Endothelial cell of umbilical vein (primary cell): ENCODE measurements around the gene TULP4. TPM values are rescaled to one million over a fixed set of nuclear protein-coding genes. Genes with fewer than 3 reads are reported as not detected.

Source experiments
- BruUV-seq: library from RNA; stranded (reverse); fragments of 400-500 nt; replicated peaks from 2 replicates; lab custom pipeline; 2021; lab: Mats Ljungman, UMichigan
- CTCF ChIA-PET: fragments of 300-600, 350-600 bp; sonication (Branson Sonifier 250); formaldehyde crosslinking; loops from one replicate; lab custom pipeline; 2021; ENCODE audit warnings: antibody characterized with exemption, inconsistent platforms; lab: Charles Lee
- POLR2A ChIA-PET: fragments of 300-600, 350-600 bp; sonication (Branson Sonifier 250); formaldehyde crosslinking; loops from one replicate; lab custom pipeline; 2021; ENCODE audit warnings: antibody characterized with exemption, inconsistent platforms; lab: Charles Lee
- DNase-seq: peaks from one replicate; pipeline ENCODE4 v3.0.0-alpha.2; 2011; ENCODE audit warnings: low read depth, low spot score
- FAIRE-seq: peaks from 2 replicates; lab custom pipeline; 2011; peaks lifted over from hg19 to GRCh38; lab: Jason Lieb, UNC
- H2AFZ ChIP-seq: 2 replicates; pipeline ENCODE4 v1.6.0; 2012; ENCODE audit warnings: low read depth, low read length, control low read depth, inconsistent platforms
- H3K27ac ChIP-seq: 2 replicates; pipeline ENCODE4 v1.5.1; 2011; ENCODE audit warnings: low read depth, mild to moderate bottlenecking, control low read depth, low read length, moderate library complexity; ENCODE audit not compliant: insufficient read depth
- H3K27me3 ChIP-seq, 2 experiments: 2 replicates each; pipeline versions ENCODE4 v1.6.0 to v1.6.1; 2011; ENCODE audit warnings: low read length in 2 of 2, mixed read lengths in 1 of 2; ENCODE audit not compliant: control insufficient read depth in 2 of 2, insufficient read depth in 2 of 2
- H3K36me3 ChIP-seq, 2 experiments: 2 replicates in 1 of 2; 3 replicates in 1 of 2; pipeline ENCODE4 v1.5.1; 2011; ENCODE audit warnings: low read length in 2 of 2, mild to moderate bottlenecking in 1 of 2, moderate library complexity in 1 of 2; ENCODE audit not compliant: control insufficient read depth in 2 of 2, insufficient read depth in 2 of 2; ENCODE audit errors: extremely low read depth in 1 of 2
- H3K4me1 ChIP-seq: 3 replicates; pipeline ENCODE4 v1.5.1; 2011; ENCODE audit warnings: mild to moderate bottlenecking, low read length; ENCODE audit not compliant: control insufficient read depth, insufficient read depth; ENCODE audit errors: extremely low read depth
- H3K4me2 ChIP-seq: 2 replicates; pipeline ENCODE4 v1.6.1; 2011; ENCODE audit warnings: low read length, control low read depth, mixed read lengths; ENCODE audit not compliant: insufficient read depth
- H3K4me3 ChIP-seq, 3 experiments: fragments of 200-600 bp in 1 of 3; sonication (generic), shearing (Covaris generic) in 1 of 3; replicated peaks in 1 of 3; 2 replicates each; pipeline ENCODE4 v1.5.1; 2011 to 2016; ENCODE audit warnings: control low read depth in 3 of 3, low read length in 3 of 3, mild to moderate bottlenecking in 2 of 3, inconsistent platforms in 1 of 3, low read depth in 1 of 3, moderate library complexity in 1 of 3; ENCODE audit not compliant: insufficient read depth in 1 of 3
- H3K79me2 ChIP-seq: 2 replicates; pipeline ENCODE4 v1.6.0; 2012; ENCODE audit warnings: low read length, inconsistent platforms; ENCODE audit not compliant: control insufficient read depth, insufficient read depth
- H3K9ac ChIP-seq: replicated peaks from 2 replicates; pipeline ENCODE3; 2011; ENCODE audit warnings: low read length, control low read depth; ENCODE audit not compliant: insufficient read depth; ENCODE audit errors: extremely low read depth
- H3K9me1 ChIP-seq: replicated peaks from 3 replicates; pipeline ENCODE4 v1.6.0; 2011; ENCODE audit warnings: mild to moderate bottlenecking, low read length; ENCODE audit not compliant: control insufficient read depth, insufficient read depth; ENCODE audit errors: extremely low read depth
- H3K9me3 ChIP-seq: replicated peaks from 2 replicates; pipeline ENCODE4 v1.5.1; 2012; ENCODE audit warnings: low read length, inconsistent platforms; ENCODE audit not compliant: control insufficient read depth, insufficient read depth
- H4K20me1 ChIP-seq: replicated peaks from 2 replicates; pipeline ENCODE3; 2011; ENCODE audit warnings: mild to moderate bottlenecking, low read length; ENCODE audit not compliant: control insufficient read depth, insufficient read depth; ENCODE audit errors: extremely low read depth
- CTCF ChIP-seq, 2 donors: IDR thresholded peaks; 1 replicate in 1 of 2; 2 replicates in 1 of 2; pipeline ENCODE4 v1.5.1; 2011; ENCODE audit warnings: low read length in 2 of 2, mild to moderate bottlenecking in 2 of 2, moderate library complexity in 2 of 2, control low read depth in 1 of 2, inconsistent platforms in 1 of 2, low read depth in 1 of 2; ENCODE audit not compliant: insufficient read depth in 1 of 2; ENCODE audit errors: extremely low read depth in 1 of 2
- EZH2 ChIP-seq: IDR thresholded peaks from 2 replicates; pipeline ENCODE4 v1.6.1; 2012; ENCODE audit warnings: borderline replicate concordance, low read depth, mild to moderate bottlenecking, moderate library complexity, low read length, inconsistent platforms; ENCODE audit not compliant: severe bottlenecking
- FOS ChIP-seq: IDR thresholded peaks from 2 replicates; pipeline ENCODE4 v1.6.1; 2011; ENCODE audit warnings: mild to moderate bottlenecking, low read length, moderate library complexity, borderline replicate concordance; ENCODE audit not compliant: insufficient read depth
- GATA2 ChIP-seq: IDR thresholded peaks from 2 replicates; pipeline ENCODE4 v1.7.0; 2011; ENCODE audit warnings: low read depth, mild to moderate bottlenecking, moderate library complexity, mixed read lengths, low read length; ENCODE audit not compliant: insufficient read length, insufficient read depth
- JUN ChIP-seq: IDR thresholded peaks from 2 replicates; pipeline ENCODE4 v1.6.1; 2011; ENCODE audit warnings: borderline replicate concordance, low read depth; ENCODE audit not compliant: insufficient read length, insufficient read depth
- MYC ChIP-seq: IDR thresholded peaks from one replicate; pipeline ENCODE4 v1.6.1; 2011; ENCODE audit warnings: mild to moderate bottlenecking, low read depth, low read length
- POLR2A ChIP-seq: IDR thresholded peaks from 2 replicates; pipeline ENCODE4 v1.6.1; 2012; ENCODE audit warnings: low read depth, mild to moderate bottlenecking, control low read depth, low read length
- POLR2AphosphoS5 ChIP-seq: IDR thresholded peaks from 2 replicates; pipeline ENCODE4 v1.6.1; 2012; ENCODE audit warnings: low read depth, mild to moderate bottlenecking, control low read depth, low read length, moderate library complexity; ENCODE audit not compliant: insufficient read depth
- dilution Hi-C: fragments of 300-500 bp; cut with MboI; formaldehyde crosslinking; loops from one replicate; pipeline ENCODE4 v1.15.0; 2019; ENCODE audit warnings: low sequenced_read_pairs; ENCODE audit not compliant: extremely low pct_ligation_motif_present
- intact Hi-C: fragments of 100-400 bp; cut with micrococcal nuclease; formaldehyde crosslinking; loops from one replicate; pipeline ENCODE4 v1.10.0; 2022
- polyA plus RNA-seq, 4 experiments: library from polyadenylated mRNA; depleted of rRNA in 3 of 4; stranded (reverse) in 3 of 4; unstranded in 1 of 4; fragments of >200 nt; gene quantifications; 2 replicates each; pipeline versions ENCODE4 v1.2.1 to v1.2.3, GENCODE V29; 2011 to 2012; ENCODE audit warnings: missing spikeins in 1 of 4
- total RNA-seq: library from RNA; stranded (reverse); gene quantifications from 2 replicates; pipeline ENCODE4 v1.2.3, GENCODE V29; 2021
- TF ChIP-seq, protein P1 (sequence below): IDR thresholded peaks from 2 replicates; pipeline ENCODE4 v1.6.1; 2011; ENCODE audit not compliant: insufficient read depth, insufficient read length

Gene TULP4
- total and polyA plus RNA-seq, 2 donors (not counting 3 experiments of a cell fraction or from before 2014, with no cell fraction given): 10.8 to 55.1 TPM

DNA sequence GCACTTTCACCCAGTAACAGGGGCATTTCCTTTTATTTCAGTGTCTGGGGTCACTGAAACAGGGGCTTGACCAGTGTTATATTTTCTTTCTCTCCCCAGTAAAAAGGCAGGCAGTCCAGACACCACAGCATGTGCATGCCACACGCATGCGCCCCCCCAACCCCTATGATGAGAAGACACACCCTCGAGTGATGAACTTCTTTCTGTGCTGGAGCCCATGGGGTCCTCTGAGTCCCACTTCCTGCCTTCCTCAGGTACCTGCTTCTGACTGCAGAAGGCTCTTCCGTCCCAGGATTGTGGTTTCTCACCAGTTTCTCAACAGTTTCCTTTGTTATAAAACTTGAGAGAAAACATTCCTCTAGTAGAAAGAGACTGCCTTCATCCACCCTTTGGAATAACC lies 201.9 kb downstream of the TULP4 start:
- H3K27ac ChIP-seq: no peak overlapping the region
- H3K4me1 ChIP-seq: peaks cover 12% of the 10 kb centered on the region
- intact Hi-C loops (no loop called here), dilution Hi-C loops (no loop called here)
- FAIRE-seq (no peak), DNase-seq (no peak)
- no peaks in the 10 kb centered on the region for H3K79me2 ChIP-seq
- H2AFZ ChIP-seq: no peak overlapping the region
- H3K9me1 ChIP-seq: no peaks in the 10 kb centered on the region
- H3K4me3 ChIP-seq: no peak overlapping the region
- no TSS peak for BruUV-seq
- H3K9ac ChIP-seq: no peak overlapping the region
- no peaks in the 10 kb centered on the region for H3K27me3 ChIP-seq
- peaks cover 0 to 2% of the 10 kb centered on the region in 2 experiments for H3K36me3 ChIP-seq
- H4K20me1 ChIP-seq: no peaks in the 10 kb centered on the region
- TF ChIP-seq POLR2AphosphoS5: no peak
- no peak for TF ChIP-seq FOS
- no peak for TF ChIP-seq POLR2A
- TF ChIP-seq MYC: no peak
- TF ChIP-seq JUN: no peak
- TF ChIP-seq, protein P1, sequence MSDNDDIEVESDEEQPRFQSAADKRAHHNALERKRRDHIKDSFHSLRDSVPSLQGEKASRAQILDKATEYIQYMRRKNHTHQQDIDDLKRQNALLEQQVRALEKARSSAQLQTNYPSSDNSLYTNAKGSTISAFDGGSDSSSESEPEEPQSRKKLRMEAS: no peak
- TF ChIP-seq EZH2: no peak
- TF ChIP-seq CTCF (IDR thresholded peaks at IDR 0.05; ENCODE audit: extremely low read depth in 1 of 2, insufficient read depth in 1 of 2, low read depth in 1 of 2, low read length in 2 of 2): no peak
- TF ChIP-seq GATA2: no peak
- H3K4me2 ChIP-seq: no peak overlapping the region
- ChIA-PET CTCF (interaction anchor here (1.1 to 3.2 kb wide), 2 partner anchors 293 kb away, joined by 8 to 18 read pairs; no protein-coding TSS in a partner anchor), POLR2A (no interaction called here)
- H3K9me3 ChIP-seq: no peaks in the 10 kb centered on the region
